GM18909 (cell line): ENCODE measurements around the gene SUGCT.
"Not testable (repeated sequence)": the region's sequence is repeated elsewhere in the genome, so short reads cannot be mapped to it uniquely, and the experiment has no call there.

Experiments
- ATAC-seq: cut with Tn5 transposase; IDR thresholded peaks from one replicate; pipeline ENCODE4 v1.9.1; 2021; ENCODE audit warnings: mild to moderate bottlenecking; ENCODE audit not compliant: unreplicated experiment, poor library complexity

Gene SUGCT

GRCh38 chr7:40644454-40645188, 509.8 kb downstream of the SUGCT start:
- ATAC-seq, result no peak

DNA sequence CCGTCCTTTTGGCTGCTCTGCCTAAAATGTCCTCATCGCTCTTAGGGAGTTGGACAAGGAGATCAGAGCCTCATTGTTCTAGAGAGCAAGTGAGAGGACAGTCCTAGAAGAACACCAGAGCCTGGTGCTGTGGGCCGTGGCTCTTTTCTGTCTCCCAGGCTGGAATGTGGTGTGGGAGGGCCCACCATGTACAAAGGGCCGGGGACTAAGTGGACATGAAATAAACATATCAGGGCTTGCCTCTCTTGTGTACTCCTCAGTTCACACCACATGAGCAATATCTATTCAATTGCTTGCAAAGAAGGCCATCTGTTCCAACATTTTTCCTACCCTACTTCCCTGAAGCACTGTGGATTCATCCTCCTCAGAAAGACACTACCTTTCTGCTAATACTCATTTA, 510.4 kb downstream of the SUGCT start:
- ATAC-seq, result no peak

DNA sequence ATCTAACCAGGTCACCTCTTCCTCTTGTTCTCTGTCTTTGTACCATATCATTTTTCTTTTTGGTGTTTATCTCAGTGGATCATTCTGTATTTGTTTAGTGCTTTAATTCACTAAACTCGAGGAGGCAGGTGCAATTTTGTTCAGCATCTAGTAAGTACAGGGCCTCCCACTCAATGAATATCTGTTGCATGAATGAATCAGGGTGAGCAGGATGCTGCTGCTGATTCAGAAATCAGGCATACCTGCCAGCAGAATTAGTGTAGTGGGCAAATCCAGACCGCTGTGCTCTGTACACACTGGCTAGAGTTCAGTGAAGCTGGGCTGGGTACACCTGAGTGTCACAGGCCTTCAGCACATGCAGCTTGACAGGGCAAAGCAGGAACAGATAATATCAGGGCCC, 511.9 kb downstream of the SUGCT start:
- no peak for ATAC-seq

GRCh38 chr7:40647719-40648118, 512.9 kb downstream of the SUGCT start:
- no peak for ATAC-seq

DNA sequence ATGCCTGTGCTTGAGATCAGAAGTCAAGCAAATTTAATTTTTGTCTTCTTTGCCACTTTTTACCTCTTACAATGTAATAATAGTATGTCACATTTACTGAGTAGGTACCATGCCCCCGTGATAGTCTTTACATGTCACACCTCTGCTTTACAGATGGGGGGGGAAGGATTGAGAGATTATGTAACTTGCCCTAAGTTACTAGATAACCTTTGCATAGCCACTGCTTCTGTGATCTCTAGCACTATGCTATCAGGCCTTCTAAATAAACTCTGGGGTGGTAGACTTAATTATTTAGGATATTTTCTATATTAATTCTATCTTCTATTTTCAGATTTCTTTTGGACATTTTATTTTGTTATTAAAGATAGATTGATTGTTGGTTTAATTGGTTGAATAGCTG, 514.4 kb downstream of the SUGCT start:
- ATAC-seq, result no peak

DNA sequence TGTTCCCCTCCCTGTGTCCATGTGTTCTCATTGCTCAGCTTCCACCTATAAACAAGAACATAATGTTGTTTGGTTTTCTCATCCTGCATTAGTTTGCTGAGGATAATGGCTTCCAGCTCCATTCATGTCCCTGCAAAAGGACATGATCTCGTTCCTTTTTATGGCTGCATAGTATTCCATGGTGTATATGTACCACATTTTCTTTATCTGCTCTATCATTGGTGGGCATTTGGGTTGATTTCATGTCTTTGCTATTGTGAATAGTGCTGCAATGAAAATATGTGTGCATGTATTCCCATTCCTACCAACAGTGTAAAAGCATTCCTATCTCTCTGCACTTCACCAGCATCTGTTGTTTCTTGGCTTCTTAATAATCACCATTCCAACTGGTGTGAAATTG, 516.1 kb downstream of the SUGCT start:
- ATAC-seq, result not testable (repeated sequence)

- no peak for ATAC-seq
Measured at GRCh38 chr7:40654171-40654570, 519.4 kb downstream of the SUGCT start.

GRCh38 chr7:40655426-40655825, 520.6 kb downstream of the SUGCT start:
- ATAC-seq, result no peak

- ATAC-seq, result no peak
Measured at GRCh38 chr7:40656349-40656748, 521.5 kb downstream of the SUGCT start.

- ATAC-seq, result no peak
Measured at GRCh38 chr7:40658729-40659128, 523.9 kb downstream of the SUGCT start.

GRCh38 chr7:40659231-40659630, 524.4 kb downstream of the SUGCT start:
- ATAC-seq, result no peak

DNA sequence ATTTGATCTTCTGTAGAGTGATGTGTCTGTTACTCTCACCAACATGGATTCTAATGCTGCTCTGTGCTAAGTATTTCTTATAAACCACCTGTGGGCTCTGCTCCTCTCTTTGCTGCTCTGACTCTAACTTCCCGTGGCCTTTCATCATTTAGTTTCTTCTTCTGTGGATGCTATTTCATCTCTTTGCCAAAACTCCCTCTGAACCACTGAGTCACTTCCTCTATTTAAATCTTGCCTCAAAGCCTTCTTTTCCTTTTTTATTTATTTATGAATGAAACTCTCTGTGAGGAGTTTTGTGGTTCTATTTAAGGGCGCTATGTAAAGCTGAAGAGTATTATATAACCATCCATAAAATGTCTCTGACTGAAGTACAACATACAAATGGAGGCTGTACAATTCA, 538.5 kb downstream of the SUGCT start:
- ATAC-seq, result no peak

GRCh38 chr7:40674316-40674715, 539.5 kb downstream of the SUGCT start:
- ATAC-seq, result no peak

DNA sequence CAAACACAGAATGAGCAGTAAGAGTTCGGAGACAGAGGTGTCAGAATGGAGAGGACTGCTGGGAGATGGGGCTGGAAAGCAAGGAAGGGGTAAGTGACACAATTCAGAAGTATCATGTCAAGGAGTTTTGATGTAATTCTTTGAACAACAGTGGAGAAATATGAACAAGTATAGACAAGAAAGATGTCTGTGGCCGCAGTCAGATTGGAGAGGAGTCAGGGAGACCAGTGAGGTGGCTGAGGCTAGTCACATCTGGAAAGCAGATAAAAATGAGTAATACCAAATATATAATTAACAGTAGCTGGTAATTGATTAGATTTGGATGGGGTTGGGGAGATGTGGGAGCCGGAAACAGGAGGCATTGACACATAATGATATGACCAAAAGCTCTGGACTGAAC, 540.9 kb downstream of the SUGCT start:
- ATAC-seq, result no peak

DNA sequence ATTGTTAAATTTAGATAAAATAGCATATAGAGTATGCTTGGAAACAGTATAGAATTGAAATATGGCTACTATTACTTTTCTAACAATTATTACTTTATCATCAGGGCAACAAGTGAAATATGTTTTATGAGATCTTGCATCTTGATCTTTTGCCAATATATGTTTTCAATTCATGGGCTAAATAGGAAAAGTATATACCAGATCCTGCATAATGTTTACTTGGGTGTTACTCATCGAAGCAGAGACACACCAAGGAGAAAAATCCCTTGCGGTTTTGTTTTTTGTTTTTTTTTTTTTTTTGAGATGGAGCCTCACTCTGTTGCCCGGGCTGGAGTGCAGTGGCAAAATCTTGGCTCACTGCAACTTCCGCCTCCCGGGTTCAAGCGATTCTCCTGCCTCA, 541.4 kb downstream of the SUGCT start:
- ATAC-seq, result no peak

- ATAC-seq, result peak; percentile 91
Measured at GRCh38 chr7:40680657-40681056, 545.9 kb downstream of the SUGCT start.

GRCh38 chr7:40682696-40683095, 547.9 kb downstream of the SUGCT start:
- ATAC-seq, result no peak

- no peak for ATAC-seq
Measured at GRCh38 chr7:40694026-40694809, 559.4 kb downstream of the SUGCT start.

DNA sequence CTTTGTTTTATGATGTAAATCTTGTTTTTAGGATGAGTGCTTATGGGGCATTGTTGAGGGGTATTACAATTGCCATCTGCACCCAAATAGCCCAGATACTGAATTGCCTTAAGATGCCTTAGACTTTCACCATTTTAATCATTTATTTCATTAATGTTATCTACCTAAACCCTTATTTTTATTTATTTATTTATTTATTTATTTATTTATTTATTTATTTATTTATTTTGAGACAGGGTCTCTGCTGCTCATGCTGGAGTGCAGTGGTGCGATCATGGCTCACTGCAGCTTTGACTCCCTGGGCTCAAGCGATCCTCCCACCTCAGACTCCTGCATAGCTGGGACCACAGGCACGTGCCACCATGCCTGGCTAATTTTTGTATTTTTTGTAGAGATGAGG, 560.2 kb downstream of the SUGCT start:
- no peak for ATAC-seq

- ATAC-seq, result no peak
Measured at GRCh38 chr7:40697653-40698052, 562.8 kb downstream of the SUGCT start.

GRCh38 chr7:40698214-40698920, 563.6 kb downstream of the SUGCT start:
- no peak for ATAC-seq
